Cortex of kidney (tissue), 1 donor: Measurements from ENCODE around the gene DUSP18.
"Not testable (repeated sequence)": the region's sequence is repeated elsewhere in the genome, so short reads cannot be mapped to it uniquely, and the experiment has no call there.

Source experiments
- DNase-seq: peaks from one replicate; lab custom pipeline; 2025; lab: John Stamatoyannopoulos, UW

The DUSP18 gene

DNA sequence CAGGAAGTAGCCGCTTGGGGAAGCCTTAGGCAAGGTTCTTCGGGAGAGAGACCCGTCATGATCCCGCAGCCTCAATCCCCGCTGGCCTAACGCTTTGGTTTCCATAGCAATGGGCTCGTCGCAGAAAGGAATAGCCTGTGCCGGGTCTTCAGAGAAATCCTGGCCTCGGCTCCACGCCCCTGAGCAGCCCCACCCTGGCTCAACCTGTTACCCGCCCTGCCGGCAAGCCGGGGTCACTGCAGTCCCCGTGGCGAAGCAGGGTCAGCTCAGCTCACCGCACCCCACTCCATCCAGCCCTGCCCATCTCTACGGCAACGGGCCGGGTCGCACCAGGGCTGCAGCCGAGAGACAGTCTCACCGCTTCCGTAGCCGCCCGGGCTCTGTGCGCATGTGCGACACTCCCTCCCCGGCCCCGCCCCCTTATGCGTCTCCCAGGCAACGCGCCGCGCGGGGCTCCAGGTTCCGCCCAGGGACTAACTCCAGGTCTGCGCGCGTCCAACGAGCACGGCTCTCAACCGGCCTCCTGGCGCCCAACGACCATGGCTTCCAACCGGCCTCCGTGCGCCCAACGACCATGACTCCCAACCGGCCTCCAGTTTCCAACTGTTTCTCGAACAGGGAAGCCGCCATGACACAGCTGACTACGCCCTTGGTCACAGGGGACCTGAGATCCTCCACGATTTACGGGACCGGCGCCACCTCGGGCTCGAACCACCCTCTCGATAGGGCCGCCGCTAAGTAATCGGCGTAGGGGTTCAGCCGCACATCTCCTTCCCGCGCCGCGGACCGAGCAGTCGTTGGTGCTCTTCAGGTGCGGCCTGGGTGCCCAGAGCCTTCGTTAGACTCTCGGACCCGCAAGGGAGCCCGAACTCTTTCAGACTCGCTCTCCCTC lies at the start of gene DUSP18:
DUSP18 (minus strand) TSS at position 382 of the 892 bp plus-strand sequence. CDS start 3,872 bp downstream, outside the sequence.
- peak; percentile 45 for DNase-seq

DNA sequence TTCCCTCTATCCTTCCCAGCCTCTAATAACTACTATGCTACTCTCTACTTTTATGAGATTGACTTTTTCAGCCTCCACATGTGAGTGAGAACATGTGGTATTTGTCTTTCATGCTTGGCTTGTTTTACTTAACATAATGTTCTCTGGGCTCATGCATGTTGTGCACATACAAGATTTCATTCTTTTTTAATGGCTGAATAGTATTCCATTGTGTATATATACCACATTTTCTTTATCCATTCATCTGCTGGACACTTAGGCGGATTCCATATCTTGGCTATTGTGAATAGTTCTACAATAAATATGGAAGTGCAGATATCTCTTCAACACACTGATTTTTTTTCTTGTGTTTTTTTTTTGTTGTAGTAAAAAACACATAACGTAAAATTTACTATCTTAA lies 46.4 kb upstream of the DUSP18 start:
- DNase-seq, result no peak

DNA sequence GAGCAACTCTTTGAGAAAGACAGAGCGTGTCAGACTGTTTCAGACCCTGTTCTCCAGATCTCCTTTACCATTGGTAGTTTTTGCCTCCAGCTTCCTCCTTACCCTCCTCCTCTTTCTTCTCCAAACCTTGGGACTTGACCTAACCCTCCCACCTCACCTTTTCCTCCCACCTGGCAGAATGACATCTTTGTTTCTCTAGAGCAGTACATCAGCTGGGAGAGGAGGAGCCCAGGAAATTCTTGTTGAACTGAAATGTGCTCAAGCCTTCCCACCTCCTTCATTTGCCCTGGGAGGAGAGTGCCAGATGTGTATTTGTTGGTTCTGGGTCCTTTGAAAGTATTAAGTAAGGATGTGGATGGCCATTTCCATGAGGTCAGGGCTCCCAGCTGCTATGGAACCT lies 44.4 kb upstream of the DUSP18 start:
- no peak for DNase-seq

GRCh38 chr22:30709980-30710379 lies 42.3 kb upstream of the DUSP18 start:
- not testable (repeated sequence) for DNase-seq

GRCh38 chr22:30705710-30706651 lies 38.3 kb upstream of the DUSP18 start:
- DNase-seq, result no peak

- no peak for DNase-seq
Observed at GRCh38 chr22:30704978-30705377, 37.3 kb upstream of the DUSP18 start.

DNA sequence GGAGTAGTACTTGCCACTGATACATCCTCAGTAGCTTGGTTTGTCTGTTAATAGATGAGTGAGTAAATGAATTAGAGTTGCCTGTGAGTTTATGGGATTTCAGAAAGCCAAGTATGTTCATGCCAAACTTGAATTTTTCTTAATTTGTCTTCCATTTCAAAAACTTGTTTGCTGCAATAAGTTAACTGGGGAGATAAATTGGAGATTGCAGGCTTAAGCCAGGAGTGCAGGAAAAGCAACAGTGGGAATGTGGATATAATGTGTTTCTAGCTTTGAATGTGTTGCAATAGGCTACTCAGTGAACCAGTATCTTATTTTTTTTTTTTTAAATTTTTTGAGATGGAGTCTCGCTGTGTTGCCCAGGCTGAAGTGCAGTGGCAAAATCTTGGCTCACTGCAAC lies 35.2 kb upstream of the DUSP18 start:
- no peak for DNase-seq

DNA sequence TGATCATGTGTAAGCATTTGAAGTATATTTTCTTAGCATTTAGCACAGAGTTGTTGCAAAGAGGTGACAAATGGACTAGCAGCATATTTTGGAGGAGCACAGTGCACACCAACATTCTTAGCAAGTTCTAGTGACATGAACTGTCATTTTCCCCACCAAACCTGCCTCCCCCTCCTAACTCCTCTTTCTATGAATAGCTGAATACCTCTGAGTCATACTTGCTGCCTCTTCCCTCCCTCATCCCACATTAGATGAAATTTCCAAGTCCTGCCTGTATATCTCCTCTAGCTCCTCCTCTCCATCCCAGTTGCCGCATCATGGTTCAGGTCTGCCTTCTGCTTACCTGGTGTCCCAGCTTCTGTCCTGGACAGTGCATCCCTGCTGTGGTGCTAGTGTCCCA lies 34.2 kb upstream of the DUSP18 start:
- no peak for DNase-seq

DNA sequence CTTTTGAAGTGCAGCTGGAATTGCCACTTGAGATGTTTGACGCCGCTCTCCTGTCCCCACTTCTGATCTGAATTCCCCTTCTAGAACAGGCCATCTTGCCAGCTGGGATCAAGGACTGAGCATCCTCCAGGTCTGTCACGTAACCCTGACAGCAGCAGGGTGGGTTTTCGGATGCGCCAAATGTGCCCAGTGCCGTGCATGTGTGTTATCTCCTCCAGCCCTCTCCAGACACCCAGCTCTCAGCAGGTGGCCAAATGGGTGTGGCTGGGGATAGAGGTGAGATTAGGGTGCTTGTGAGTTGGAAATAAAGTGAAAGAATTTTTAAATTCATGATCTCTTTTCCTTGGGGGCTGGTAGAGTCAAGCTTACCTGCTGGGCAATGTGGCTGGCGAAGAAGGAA lies 30.3 kb upstream of the DUSP18 start:
- DNase-seq, result no peak

GRCh38 chr22:30695871-30696655 lies 28.4 kb upstream of the DUSP18 start:
- DNase-seq, result no peak

DNA sequence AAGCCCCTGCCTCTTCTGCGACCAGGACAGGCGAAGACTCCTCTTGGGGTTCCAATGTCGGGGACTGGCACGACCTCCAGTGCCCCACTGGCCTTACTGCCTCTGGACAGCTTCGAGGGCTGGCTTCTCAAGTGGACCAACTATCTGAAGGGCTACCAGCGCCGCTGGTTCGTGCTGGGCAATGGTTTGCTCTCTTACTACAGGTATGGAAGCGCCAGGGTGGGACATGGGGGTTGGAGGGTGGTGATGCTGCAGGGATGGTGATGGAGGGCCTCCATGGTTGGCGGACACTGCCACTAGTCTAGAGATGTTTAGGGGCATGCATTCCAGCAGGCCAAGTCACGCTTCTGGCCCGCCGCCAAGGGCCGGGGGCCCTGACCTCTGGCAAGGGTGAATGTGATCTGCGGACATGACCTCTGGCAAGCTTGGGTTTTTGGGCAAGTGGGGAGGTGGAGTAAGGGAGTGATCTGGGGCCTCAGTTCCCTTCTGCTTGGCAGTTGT lies 27.7 kb upstream of the DUSP18 start:
- DNase-seq, result no peak

DNA sequence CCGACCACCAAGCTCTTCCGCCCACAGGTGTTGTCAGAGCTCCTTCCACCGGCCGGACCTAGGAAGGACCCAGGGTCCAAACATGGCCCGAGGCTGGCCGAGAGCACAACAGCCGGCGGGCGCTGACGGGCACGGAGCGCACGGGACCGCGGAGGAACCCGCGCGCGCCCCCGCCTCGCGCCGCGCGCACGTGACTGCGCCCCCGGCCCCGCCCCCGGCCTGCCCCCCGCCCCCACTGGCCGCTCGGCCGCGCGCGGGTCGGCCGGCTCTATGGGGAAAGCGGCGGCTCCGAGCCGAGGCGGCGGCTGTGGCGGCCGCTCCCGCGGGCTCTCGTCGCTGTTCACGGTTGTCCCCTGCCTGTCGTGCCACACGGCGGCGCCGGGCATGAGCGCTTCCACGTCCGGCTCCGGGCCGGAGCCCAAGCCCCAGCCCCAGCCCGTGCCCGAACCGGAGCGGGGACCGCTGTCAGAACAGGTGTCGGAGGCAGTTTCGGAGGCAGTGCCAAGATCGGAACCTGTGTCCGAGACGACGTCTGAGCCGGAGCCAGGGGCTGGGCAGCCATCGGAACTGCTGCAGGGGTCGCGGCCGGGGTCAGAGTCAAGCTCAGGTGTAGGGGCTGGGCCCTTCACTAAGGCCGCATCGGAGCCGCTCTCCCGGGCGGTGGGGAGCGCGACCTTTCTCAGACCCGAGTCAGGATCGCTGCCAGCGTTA lies 27.1 kb upstream of the DUSP18 start, which contains the start of gene OSBP2:
OSBP2 (plus strand) TSS at position 235 of the 711 bp plus-strand sequence; CDS start at position 271, 36 bp downstream.
- no peak for DNase-seq

DNA sequence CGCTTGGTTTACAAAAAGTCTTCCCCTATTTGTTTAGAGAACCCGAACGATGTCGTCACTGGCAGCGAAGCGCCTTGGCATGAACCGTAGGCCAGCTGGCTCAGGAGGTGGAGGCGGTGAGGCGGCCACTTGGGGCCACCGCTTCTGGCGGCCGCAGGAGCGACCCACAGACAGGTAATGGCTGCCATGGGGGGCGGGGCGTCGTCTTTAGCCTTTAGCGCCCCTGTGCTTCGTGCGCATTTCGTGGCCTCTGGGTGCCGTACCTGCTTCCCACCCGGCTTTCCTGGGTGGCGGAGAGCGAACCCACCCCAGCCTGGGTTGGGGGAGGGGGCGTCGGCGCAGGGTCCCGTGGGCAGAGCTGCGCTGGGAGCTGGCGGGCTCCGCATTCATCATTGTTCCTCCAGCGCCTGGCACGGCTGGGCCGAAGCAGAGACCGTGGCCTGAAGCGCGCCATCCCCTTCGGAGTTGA lies 26.5 kb upstream of the DUSP18 start:
- DNase-seq, result no peak

DNA sequence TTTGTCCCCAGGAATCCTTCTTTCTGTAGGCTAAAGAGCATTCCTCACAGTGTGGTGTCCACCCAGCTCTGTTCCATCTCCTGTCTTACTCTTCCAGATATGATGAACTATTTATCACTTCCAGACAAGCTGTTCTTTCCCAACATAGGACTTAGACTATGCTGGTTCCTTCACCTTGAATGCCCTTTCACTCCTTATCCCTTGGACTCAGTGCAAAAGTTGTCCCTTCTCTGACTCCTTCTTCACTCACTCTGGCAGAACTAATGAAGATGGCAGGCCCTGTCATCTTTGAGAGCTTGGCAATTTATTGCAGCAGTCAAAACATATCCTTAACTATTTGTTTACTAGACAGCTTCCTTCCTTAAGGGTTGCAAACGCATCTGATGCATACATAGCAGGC lies 23.5 kb upstream of the DUSP18 start:
- no peak for DNase-seq

DNA sequence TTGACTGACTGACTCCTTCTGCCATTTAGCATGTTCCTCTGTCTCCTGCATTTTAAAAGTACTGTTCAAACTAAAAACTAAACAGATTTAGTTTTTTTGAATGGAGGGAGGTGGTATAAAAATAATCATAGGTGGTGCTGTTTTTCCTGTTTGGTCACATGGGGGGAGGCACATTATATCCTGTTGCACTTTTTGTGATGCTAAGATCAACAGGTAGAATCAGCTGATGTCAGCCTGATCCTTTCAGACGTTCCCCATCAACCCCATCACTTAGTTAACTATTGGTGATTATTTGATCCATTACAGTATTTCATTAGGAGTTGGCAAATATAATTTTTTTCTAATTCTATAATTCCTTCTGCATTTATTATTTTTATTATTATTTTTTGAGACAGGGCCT lies 21.9 kb upstream of the DUSP18 start:
- DNase-seq, result no peak

GRCh38 chr22:30687358-30687757 lies 19.7 kb upstream of the DUSP18 start:
- no peak for DNase-seq

DNA sequence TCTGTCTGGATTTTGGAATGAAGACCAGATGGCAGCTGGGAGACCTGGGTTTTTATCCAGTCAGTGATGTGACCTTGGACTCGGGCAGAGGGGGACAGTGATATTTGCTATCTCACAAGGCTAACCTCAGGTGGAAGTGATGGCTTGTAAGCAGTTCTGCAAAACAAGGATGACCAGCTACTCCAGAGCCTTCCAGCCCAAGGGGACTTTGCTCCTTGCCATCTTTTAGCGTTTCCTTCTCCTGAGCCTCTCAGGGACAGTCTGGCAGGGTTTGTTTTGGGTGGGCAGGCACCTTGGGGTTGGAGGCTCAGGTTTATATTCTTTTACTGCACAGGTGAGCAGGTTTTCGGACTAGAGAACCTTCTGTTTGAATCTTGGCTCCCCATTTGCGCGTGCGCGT lies 17.5 kb upstream of the DUSP18 start:
- DNase-seq, result no peak

GRCh38 chr22:30681831-30682230 lies 14.2 kb upstream of the DUSP18 start:
- no peak for DNase-seq

DNA sequence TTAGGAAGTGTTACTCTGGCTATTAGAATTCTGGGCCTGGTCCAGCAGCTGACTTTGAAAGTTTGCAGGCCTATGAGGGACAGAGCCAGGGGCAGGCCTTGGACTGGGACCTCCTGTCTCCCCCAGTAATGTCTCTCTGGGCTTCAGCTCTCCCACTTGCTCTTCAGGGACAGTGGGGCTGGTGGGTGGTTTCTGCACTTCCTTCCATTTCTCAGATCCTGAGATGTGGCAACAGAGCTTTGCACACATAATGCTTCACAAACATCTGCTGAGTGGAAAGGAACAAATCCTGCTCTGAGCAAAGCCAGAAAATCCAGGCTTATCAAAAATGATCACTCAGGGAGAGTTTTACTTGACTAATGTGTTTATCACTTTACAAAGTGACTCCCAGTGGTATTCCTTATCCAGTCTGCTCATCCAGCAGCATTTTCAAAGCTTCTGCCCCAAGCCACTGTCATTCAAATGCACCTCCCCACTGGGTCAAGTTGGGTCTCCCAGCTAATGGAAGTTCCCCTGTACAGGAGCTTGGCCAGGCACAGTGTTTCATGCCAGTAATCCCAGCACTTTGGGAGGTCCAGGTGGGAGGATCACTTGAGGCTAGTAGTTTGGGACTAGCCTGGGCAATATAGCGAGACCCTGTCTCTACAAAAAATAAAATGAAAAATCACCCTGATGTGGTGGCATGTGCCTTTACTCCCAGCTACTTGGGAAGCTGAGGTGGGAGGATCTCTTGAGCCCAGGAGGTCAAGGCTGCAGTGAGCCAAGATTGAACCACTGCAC lies 13.5 kb upstream of the DUSP18 start:
- no peak for DNase-seq
